ENCODE measurements around the gene LAD1. TPM values are rescaled to one million over a fixed set of nuclear protein-coding genes. Genes with fewer than 3 reads are reported as not detected.
A peak's percentile ranks its signal among the peaks of the same experiment; 100 is the strongest.

The LAD1 gene
- total RNA-seq, 1 donor from 2014 or later = 0.17 TPM

GRCh38 chr1:201346987-201347386 is 52.1 kb downstream of the LAD1 start:
- peaks cover 7% of the 10 kb centered on the region for H3K4me1 Mint-ChIP-seq (ENCODE audit: low read depth)
- no peak overlapping the region for H3K27ac Mint-ChIP-seq (ENCODE audit: unreplicated experiment)
- H3K27me3 Mint-ChIP-seq (ENCODE audit: low read depth) = peaks cover 10% of the 10 kb centered on the region
- no peak for DNase-seq (ENCODE audit: low spot score)
- H3K9me3 Mint-ChIP-seq (ENCODE audit: low read depth) = no peaks in the 10 kb centered on the region
- H3K4me3 Mint-ChIP-seq (ENCODE audit: unreplicated experiment) = no peak overlapping the region
- H3K36me3 Mint-ChIP-seq (ENCODE audit: low read depth) = no peaks in the 10 kb centered on the region
- no peak for TF ChIP-seq CTCF (IDR thresholded peaks at IDR 0.05)

GRCh38 chr1:201346337-201346939 is 52.7 kb downstream of the LAD1 start:
- no peak overlapping the region for H3K4me3 Mint-ChIP-seq (ENCODE audit: unreplicated experiment)
- H3K9me3 Mint-ChIP-seq (ENCODE audit: low read depth) = peaks cover under 1% of the 10 kb centered on the region
- peak; percentile 83 for TF ChIP-seq CTCF (IDR thresholded peaks at IDR 0.05)
- H3K27me3 Mint-ChIP-seq (ENCODE audit: low read depth) = peaks cover 7% of the 10 kb centered on the region
- no peak overlapping the region for H3K27ac Mint-ChIP-seq (ENCODE audit: unreplicated experiment)
- H3K36me3 Mint-ChIP-seq (ENCODE audit: low read depth) = peaks cover under 1% of the 10 kb centered on the region
- DNase-seq (ENCODE audit: low spot score) = peak; percentile 32
- H3K4me1 Mint-ChIP-seq (ENCODE audit: low read depth) = peaks cover 7% of the 10 kb centered on the region

- no peak for TF ChIP-seq CTCF (IDR thresholded peaks at IDR 0.05)
- H3K4me3 Mint-ChIP-seq (ENCODE audit: unreplicated experiment) = no peak overlapping the region
- peaks cover 7% of the 10 kb centered on the region for H3K36me3 Mint-ChIP-seq (ENCODE audit: low read depth)
- no peak for DNase-seq (ENCODE audit: low spot score)
- peaks cover 9% of the 10 kb centered on the region for H3K27me3 Mint-ChIP-seq (ENCODE audit: low read depth)
- peaks cover 10% of the 10 kb centered on the region for H3K9me3 Mint-ChIP-seq (ENCODE audit: low read depth)
- no peak overlapping the region for H3K27ac Mint-ChIP-seq (ENCODE audit: unreplicated experiment)
- peaks cover 7% of the 10 kb centered on the region for H3K4me1 Mint-ChIP-seq (ENCODE audit: low read depth)
Observed at GRCh38 chr1:201345081-201345355, 54.1 kb downstream of the LAD1 start.

GRCh38 chr1:201344206-201345080 is 54.7 kb downstream of the LAD1 start:
- DNase-seq (ENCODE audit: low spot score) = peak; percentile 35
- peaks cover 11% of the 10 kb centered on the region for H3K27me3 Mint-ChIP-seq (ENCODE audit: low read depth)
- peaks cover 7% of the 10 kb centered on the region for H3K36me3 Mint-ChIP-seq (ENCODE audit: low read depth)
- peaks cover 10% of the 10 kb centered on the region for H3K9me3 Mint-ChIP-seq (ENCODE audit: low read depth)
- no peak overlapping the region for H3K27ac Mint-ChIP-seq (ENCODE audit: unreplicated experiment)
- H3K4me1 Mint-ChIP-seq (ENCODE audit: low read depth) = peaks cover 7% of the 10 kb centered on the region
- TF ChIP-seq CTCF (IDR thresholded peaks at IDR 0.05) = no peak
- no peak overlapping the region for H3K4me3 Mint-ChIP-seq (ENCODE audit: unreplicated experiment)

GRCh38 chr1:201341377-201341776 is 57.7 kb downstream of the LAD1 start:
- Mint-ChIP-seq H3K27ac (ENCODE audit: unreplicated experiment) (no peak overlapping the region), H3K4me3 (ENCODE audit: unreplicated experiment) (no peak overlapping the region), H3K36me3 (ENCODE audit: low read depth) (peaks cover 9% of the 10 kb centered on the region), H3K4me1 (ENCODE audit: low read depth) (peaks cover under 1% of the 10 kb centered on the region), H3K27me3 (ENCODE audit: low read depth) (peaks cover 13% of the 10 kb centered on the region), H3K9me3 (ENCODE audit: low read depth) (peaks cover 10% of the 10 kb centered on the region)
- no peak for DNase-seq (ENCODE audit: low spot score)
- TF ChIP-seq CTCF (IDR thresholded peaks at IDR 0.05) = no peak

Data from chondrocyte (in vitro differentiated cells).